Measurements from ENCODE around the gene ARHGEF38. TPM values are rescaled to one million over a fixed set of nuclear protein-coding genes. Genes with fewer than 3 reads are reported as not detected.

ARHGEF38 gene
- polyA plus RNA-seq, 1 of the 3 experiments (the other 2 are of a cell fraction) = 0.02 TPM

DNA sequence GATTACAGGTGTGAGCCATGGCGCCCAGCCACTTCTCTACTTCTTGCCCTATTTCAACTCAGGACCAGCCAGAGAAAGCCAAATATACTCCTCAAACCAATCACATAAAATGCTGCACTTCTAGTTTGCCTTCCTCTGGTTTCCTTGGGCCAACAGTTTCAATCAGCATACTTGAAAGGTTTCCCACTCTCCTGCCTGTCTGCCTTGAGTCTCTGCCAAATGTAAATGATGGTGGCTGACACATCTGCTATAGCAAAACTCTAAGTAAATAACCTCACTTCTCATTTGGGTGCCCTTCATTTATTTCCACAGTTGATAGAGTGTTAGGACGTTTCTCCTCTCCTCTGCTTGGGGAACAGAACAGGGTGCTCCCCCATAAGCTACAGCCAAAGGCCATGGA is 42.2 kb upstream of the ARHGEF38 start:
- POLR2A ChIA-PET = no interaction called here
- H3K4me2 ChIP-seq = no peak overlapping the region
- H3K27me3 ChIP-seq (ENCODE audit: insufficient read depth) = no peaks in the 10 kb centered on the region
- H3F3A ChIP-seq (replicated peaks; ENCODE audit: insufficient read depth) = no peaks in the 10 kb centered on the region
- WGBS (ENCODE audit: low lambda C conversion rate) = 46% methylated on average over 2 of the region's 2 CpGs
- TF ChIP-seq TEAD4 (IDR thresholded peaks at IDR 0.05; ENCODE audit: borderline replicate concordance, insufficient read depth) (no peak), JUND (IDR thresholded peaks at IDR 0.05) (no peak), FOXM1 (IDR thresholded peaks at IDR 0.05; ENCODE audit: low read depth) (no peak), ELF1 (IDR thresholded peaks at IDR 0.05) (no peak), SMC3 (IDR thresholded peaks at IDR 0.05; ENCODE audit: low read depth, low read length) (no peak), NFIC (IDR thresholded peaks at IDR 0.05; ENCODE audit: borderline replicate concordance) (no peak), POLR2AphosphoS5 (IDR thresholded peaks at IDR 0.05; ENCODE audit: low read depth, low read length) (no peak), SIN3A (IDR thresholded peaks at IDR 0.05; ENCODE audit: borderline replicate concordance, low read depth, low read length) (no peak), EP300 (IDR thresholded peaks at IDR 0.05; ENCODE audit: borderline replicate concordance in 1 of 2, low read depth in 1 of 2, low read length in 1 of 2) (no peak), YY1 (IDR thresholded peaks at IDR 0.05; ENCODE audit: low read depth) (no peak), GATA2 (CRISPR knock-in tag; IDR thresholded peaks at IDR 0.05) (no peak), FOSL2 (IDR thresholded peaks at IDR 0.05; ENCODE audit: borderline replicate concordance, low read depth) (no peak), TAF1 (IDR thresholded peaks at IDR 0.05; ENCODE audit: borderline replicate concordance, low read depth, low read length) (no peak), TCF12 (IDR thresholded peaks at IDR 0.05) (no peak)
- TF ChIP-seq, protein P1, sequence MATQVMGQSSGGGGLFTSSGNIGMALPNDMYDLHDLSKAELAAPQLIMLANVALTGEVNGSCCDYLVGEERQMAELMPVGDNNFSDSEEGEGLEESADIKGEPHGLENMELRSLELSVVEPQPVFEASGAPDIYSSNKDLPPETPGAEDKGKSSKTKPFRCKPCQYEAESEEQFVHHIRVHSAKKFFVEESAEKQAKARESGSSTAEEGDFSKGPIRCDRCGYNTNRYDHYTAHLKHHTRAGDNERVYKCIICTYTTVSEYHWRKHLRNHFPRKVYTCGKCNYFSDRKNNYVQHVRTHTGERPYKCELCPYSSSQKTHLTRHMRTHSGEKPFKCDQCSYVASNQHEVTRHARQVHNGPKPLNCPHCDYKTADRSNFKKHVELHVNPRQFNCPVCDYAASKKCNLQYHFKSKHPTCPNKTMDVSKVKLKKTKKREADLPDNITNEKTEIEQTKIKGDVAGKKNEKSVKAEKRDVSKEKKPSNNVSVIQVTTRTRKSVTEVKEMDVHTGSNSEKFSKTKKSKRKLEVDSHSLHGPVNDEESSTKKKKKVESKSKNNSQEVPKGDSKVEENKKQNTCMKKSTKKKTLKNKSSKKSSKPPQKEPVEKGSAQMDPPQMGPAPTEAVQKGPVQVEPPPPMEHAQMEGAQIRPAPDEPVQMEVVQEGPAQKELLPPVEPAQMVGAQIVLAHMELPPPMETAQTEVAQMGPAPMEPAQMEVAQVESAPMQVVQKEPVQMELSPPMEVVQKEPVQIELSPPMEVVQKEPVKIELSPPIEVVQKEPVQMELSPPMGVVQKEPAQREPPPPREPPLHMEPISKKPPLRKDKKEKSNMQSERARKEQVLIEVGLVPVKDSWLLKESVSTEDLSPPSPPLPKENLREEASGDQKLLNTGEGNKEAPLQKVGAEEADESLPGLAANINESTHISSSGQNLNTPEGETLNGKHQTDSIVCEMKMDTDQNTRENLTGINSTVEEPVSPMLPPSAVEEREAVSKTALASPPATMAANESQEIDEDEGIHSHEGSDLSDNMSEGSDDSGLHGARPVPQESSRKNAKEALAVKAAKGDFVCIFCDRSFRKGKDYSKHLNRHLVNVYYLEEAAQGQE (IDR thresholded peaks at IDR 0.05; ENCODE audit: low read depth, low read length) = no peak
- TF ChIP-seq, protein P2, sequence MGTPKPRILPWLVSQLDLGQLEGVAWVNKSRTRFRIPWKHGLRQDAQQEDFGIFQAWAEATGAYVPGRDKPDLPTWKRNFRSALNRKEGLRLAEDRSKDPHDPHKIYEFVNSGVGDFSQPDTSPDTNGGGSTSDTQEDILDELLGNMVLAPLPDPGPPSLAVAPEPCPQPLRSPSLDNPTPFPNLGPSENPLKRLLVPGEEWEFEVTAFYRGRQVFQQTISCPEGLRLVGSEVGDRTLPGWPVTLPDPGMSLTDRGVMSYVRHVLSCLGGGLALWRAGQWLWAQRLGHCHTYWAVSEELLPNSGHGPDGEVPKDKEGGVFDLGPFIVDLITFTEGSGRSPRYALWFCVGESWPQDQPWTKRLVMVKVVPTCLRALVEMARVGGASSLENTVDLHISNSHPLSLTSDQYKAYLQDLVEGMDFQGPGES (IDR thresholded peaks at IDR 0.05; ENCODE audit: low read depth, low read length) = no peak
- TF ChIP-seq, protein P3, sequence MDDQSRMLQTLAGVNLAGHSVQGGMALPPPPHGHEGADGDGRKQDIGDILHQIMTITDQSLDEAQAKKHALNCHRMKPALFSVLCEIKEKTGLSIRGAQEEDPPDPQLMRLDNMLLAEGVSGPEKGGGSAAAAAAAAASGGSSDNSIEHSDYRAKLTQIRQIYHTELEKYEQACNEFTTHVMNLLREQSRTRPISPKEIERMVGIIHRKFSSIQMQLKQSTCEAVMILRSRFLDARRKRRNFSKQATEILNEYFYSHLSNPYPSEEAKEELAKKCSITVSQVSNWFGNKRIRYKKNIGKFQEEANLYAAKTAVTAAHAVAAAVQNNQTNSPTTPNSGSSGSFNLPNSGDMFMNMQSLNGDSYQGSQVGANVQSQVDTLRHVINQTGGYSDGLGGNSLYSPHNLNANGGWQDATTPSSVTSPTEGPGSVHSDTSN (IDR thresholded peaks at IDR 0.05) = no peak
- TF ChIP-seq, protein P4, sequence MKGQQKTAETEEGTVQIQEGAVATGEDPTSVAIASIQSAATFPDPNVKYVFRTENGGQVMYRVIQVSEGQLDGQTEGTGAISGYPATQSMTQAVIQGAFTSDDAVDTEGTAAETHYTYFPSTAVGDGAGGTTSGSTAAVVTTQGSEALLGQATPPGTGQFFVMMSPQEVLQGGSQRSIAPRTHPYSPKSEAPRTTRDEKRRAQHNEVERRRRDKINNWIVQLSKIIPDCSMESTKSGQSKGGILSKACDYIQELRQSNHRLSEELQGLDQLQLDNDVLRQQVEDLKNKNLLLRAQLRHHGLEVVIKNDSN (IDR thresholded peaks at IDR 0.05; ENCODE audit: borderline replicate concordance, low read depth) = no peak
- TF ChIP-seq, protein P5, sequence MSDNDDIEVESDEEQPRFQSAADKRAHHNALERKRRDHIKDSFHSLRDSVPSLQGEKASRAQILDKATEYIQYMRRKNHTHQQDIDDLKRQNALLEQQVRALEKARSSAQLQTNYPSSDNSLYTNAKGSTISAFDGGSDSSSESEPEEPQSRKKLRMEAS (IDR thresholded peaks at IDR 0.05; ENCODE audit: low read depth) = no peak
- no peaks in the 10 kb centered on the region for H3K4me1 ChIP-seq (ENCODE audit: control insufficient read depth in 1 of 2, insufficient read depth in 2 of 2, low read depth in 1 of 2, low read length in 1 of 2)
- DNase-seq = no peak
- H3K27ac ChIP-seq (ENCODE audit: low read depth in 2 of 2, low read length in 1 of 2) = no peak overlapping the region
- H4K20me1 ChIP-seq (ENCODE audit: insufficient read depth) = no peaks in the 10 kb centered on the region
- H3K9me2 ChIP-seq = no peaks in the 10 kb centered on the region
- no peak overlapping the region for H3K9ac ChIP-seq
- no peaks in the 10 kb centered on the region for H3K9me3 ChIP-seq
- no peaks in the 10 kb centered on the region for H3K79me2 ChIP-seq (ENCODE audit: insufficient read depth)
- H3K36me3 ChIP-seq (replicated peaks in 1 of 2; ENCODE audit: control insufficient read depth in 1 of 2, insufficient read depth in 2 of 2, low read length in 1 of 2) = no peaks in the 10 kb centered on the region
- no peak overlapping the region for H2AFZ ChIP-seq (ENCODE audit: low read depth)
- CTCF ChIA-PET = interaction anchor here (0.8 kb wide), 1 partner anchor 11 kb away, joined by 3 read pairs; no protein-coding TSS in a partner anchor
- no peak overlapping the region for H3K4me3 ChIP-seq (ENCODE audit: low read depth in 2 of 2, low read length in 1 of 2)
